H9 (cell line): Measurements from ENCODE around the gene MAP1LC3B. TPM values are rescaled to one million over a fixed set of nuclear protein-coding genes. Genes with fewer than 3 reads are reported as not detected.

Source experiments
- DNase-seq: peaks from one replicate; pipeline ENCODE4 v3.0.0-alpha.2; 2017
- H2AFZ ChIP-seq: one replicate; pipeline ENCODE4 v1.6.1; 2013; ENCODE audit warnings: mild to moderate bottlenecking, low read length, control low read depth, moderate library complexity
- H2AK5ac ChIP-seq: 2 replicates; pipeline ENCODE4 v1.6.1; 2013; ENCODE audit warnings: low read length, control low read depth, mixed read lengths; ENCODE audit not compliant: insufficient read length
- H2BK120ac ChIP-seq: one replicate; pipeline ENCODE4 v1.6.1; 2013; ENCODE audit warnings: low read depth, mild to moderate bottlenecking, low read length, control low read depth, inconsistent platforms; ENCODE audit not compliant: poor library complexity, severe bottlenecking
- H2BK12ac ChIP-seq: 2 replicates; pipeline ENCODE4 v1.6.1; 2013; ENCODE audit warnings: low read length, control low read depth, mixed read lengths, low read depth; ENCODE audit not compliant: insufficient read length
- H2BK15ac ChIP-seq: 2 replicates; pipeline ENCODE4 v1.6.1; 2013; ENCODE audit warnings: low read depth, low read length, control low read depth
- H2BK20ac ChIP-seq: one replicate; pipeline ENCODE4 v1.6.1; 2013; ENCODE audit warnings: low read depth, mild to moderate bottlenecking, low read length, control low read depth, inconsistent platforms; ENCODE audit not compliant: poor library complexity, severe bottlenecking
- H2BK5ac ChIP-seq: 2 replicates; pipeline ENCODE4 v1.6.1; 2013; ENCODE audit warnings: low read length, control low read depth, mixed read lengths; ENCODE audit not compliant: insufficient read length
- H3K14ac ChIP-seq: 2 replicates; pipeline ENCODE4 v1.6.1; 2013; ENCODE audit warnings: low read length, control low read depth; ENCODE audit not compliant: insufficient read depth
- H3K18ac ChIP-seq: 2 replicates; pipeline ENCODE4 v1.6.1; 2013; ENCODE audit warnings: low read depth, mild to moderate bottlenecking, mixed read lengths, low read length, control low read depth; ENCODE audit not compliant: insufficient read length
- H3K23ac ChIP-seq: 2 replicates; pipeline ENCODE4 v1.6.1; 2013; ENCODE audit warnings: low read length, control low read depth, mixed read lengths, low read depth; ENCODE audit not compliant: insufficient read length
- H3K23me2 ChIP-seq: 2 replicates; pipeline ENCODE4 v1.6.1; 2013; ENCODE audit warnings: low read depth, mild to moderate bottlenecking, mixed read lengths, low read length, control low read depth; ENCODE audit not compliant: insufficient read length, poor library complexity, severe bottlenecking
- H3K27ac ChIP-seq: 2 replicates; pipeline ENCODE4 v1.5.1; 2013; ENCODE audit warnings: low read length, control low read depth, mixed read lengths, low read depth; ENCODE audit not compliant: insufficient read length
- H3K27me3 ChIP-seq: 2 replicates; pipeline ENCODE4 v1.6.1; 2013; ENCODE audit warnings: low read length, control low read depth, inconsistent platforms; ENCODE audit not compliant: insufficient read depth
- H3K4ac ChIP-seq: 2 replicates; pipeline ENCODE4 v1.6.1; 2013; ENCODE audit warnings: low read depth, mild to moderate bottlenecking, control low read depth, inconsistent platforms, low read length, moderate library complexity
- H3K4me1 ChIP-seq: 2 replicates; pipeline ENCODE4 v1.6.1; 2013; ENCODE audit warnings: low read length, control low read depth, inconsistent platforms; ENCODE audit not compliant: insufficient read depth
- H3K4me2 ChIP-seq: 2 replicates; pipeline ENCODE4 v1.6.1; 2013; ENCODE audit warnings: low read length, control low read depth, mixed read lengths; ENCODE audit not compliant: insufficient read length, insufficient read depth
- H3K56ac ChIP-seq: 2 replicates; pipeline ENCODE4 v1.6.1; 2013; ENCODE audit warnings: low read depth, mild to moderate bottlenecking, mixed read lengths, low read length, control low read depth; ENCODE audit not compliant: insufficient read length
- H3K79me1 ChIP-seq: 2 replicates; pipeline ENCODE4 v1.6.1; 2013; ENCODE audit warnings: low read depth, mild to moderate bottlenecking, moderate library complexity, low read length, control low read depth, inconsistent platforms; ENCODE audit not compliant: insufficient read depth, poor library complexity, severe bottlenecking
- H3K79me2 ChIP-seq: 2 replicates; pipeline ENCODE4 v1.6.1; 2013; ENCODE audit warnings: low read length, control low read depth, inconsistent platforms; ENCODE audit not compliant: insufficient read depth
- H3K9ac ChIP-seq: 2 replicates; pipeline ENCODE4 v1.6.1; 2013; ENCODE audit warnings: low read length, control low read depth, mixed read lengths; ENCODE audit not compliant: insufficient read length; ENCODE audit errors: extremely low read depth
- H3K9me3 ChIP-seq: one replicate; pipeline ENCODE4 v1.6.1; 2013; ENCODE audit warnings: low read depth, low read length, inconsistent platforms; ENCODE audit not compliant: control insufficient read depth
- H3T11ph ChIP-seq: one replicate; pipeline ENCODE4 v1.6.1; 2013; ENCODE audit warnings: mild to moderate bottlenecking, low read length, control low read depth, inconsistent platforms
- H4K20me1 ChIP-seq: one replicate; pipeline ENCODE4 v1.6.1; 2013; ENCODE audit not compliant: control insufficient read depth, insufficient read length, insufficient read depth
- H4K5ac ChIP-seq: 2 replicates; pipeline ENCODE4 v1.6.1; 2013; ENCODE audit warnings: low read depth, mild to moderate bottlenecking, mixed read lengths, low read length, control low read depth; ENCODE audit not compliant: insufficient read length
- H4K8ac ChIP-seq: replicated peaks from 2 replicates; pipeline ENCODE4 v1.6.1; 2013; ENCODE audit warnings: low read length, control low read depth, mixed read lengths, low read depth; ENCODE audit not compliant: insufficient read length
- H4K91ac ChIP-seq: 2 replicates; pipeline ENCODE4 v1.6.1; 2013; ENCODE audit warnings: low read depth, mild to moderate bottlenecking, moderate library complexity, mixed read lengths, low read length, control low read depth; ENCODE audit not compliant: insufficient read length
- H3K27ac Mint-ChIP-seq, 3 experiments: 2 replicates in 2 of 3; 3 replicates in 1 of 3; pipeline ENCODE4 v1.8.0; 2020 to 2021; ENCODE audit warnings: mixed read lengths in 3 of 3, mild to moderate bottlenecking in 1 of 3, moderate library complexity in 1 of 3
- H3K27me3 Mint-ChIP-seq: 2 replicates; pipeline ENCODE4 v1.8.0; 2021; ENCODE audit warnings: low read depth, mild to moderate bottlenecking, moderate library complexity, mixed read lengths
- H3K36me3 Mint-ChIP-seq, 3 experiments: 2 replicates in 2 of 3; 3 replicates in 1 of 3; pipeline ENCODE4 v1.8.0; 2020 to 2021; ENCODE audit warnings: low read depth in 3 of 3, mixed read lengths in 3 of 3; ENCODE audit not compliant: insufficient read depth in 1 of 3
- H3K4me1 Mint-ChIP-seq, 2 experiments: 2 replicates each; pipeline ENCODE4 v1.8.0; 2020; ENCODE audit warnings: mixed read lengths in 2 of 2
- H3K4me3 Mint-ChIP-seq, 2 experiments: 2 replicates in 1 of 2; 3 replicates in 1 of 2; pipeline ENCODE4 v1.8.0; 2020 to 2021; ENCODE audit warnings: mild to moderate bottlenecking in 2 of 2, mixed read lengths in 2 of 2, moderate library complexity in 1 of 2
- H3K9me3 Mint-ChIP-seq, 2 experiments: 2 replicates in 1 of 2; 3 replicates in 1 of 2; pipeline ENCODE4 v1.8.0; 2020; ENCODE audit warnings: mild to moderate bottlenecking in 2 of 2, mixed read lengths in 2 of 2, moderate library complexity in 1 of 2
- CTCF ChIP-seq: fragments of 200-600 bp; sonication (generic); conservative IDR thresholded peaks from 3 replicates; pipeline ENCODE4 v1.8.0; 2021; ENCODE audit warnings: antibody characterized with exemption, mild to moderate bottlenecking
- WGBS: extraction: QIAGEN DNeasy Blood & Tissue Kit; methylation state at CpG from one replicate; pipeline ENCODE4 v1.1.7; 2013; ENCODE audit warnings: missing lambda C conversion rate, low lambda C conversion rate, mixed read lengths; ENCODE audit not compliant: insufficient read length; ENCODE audit errors: extremely low coverage; 5-methylcytosine and 5-hydroxymethylcytosine counted together
- total RNA-seq: library from RNA; stranded (reverse); gene quantifications from 2 replicates; pipeline ENCODE4 v1.2.1, GENCODE V29; 2021

The MAP1LC3B gene
- total RNA-seq, 1 experiment from 2014 or later, result 47.1 TPM

DNA sequence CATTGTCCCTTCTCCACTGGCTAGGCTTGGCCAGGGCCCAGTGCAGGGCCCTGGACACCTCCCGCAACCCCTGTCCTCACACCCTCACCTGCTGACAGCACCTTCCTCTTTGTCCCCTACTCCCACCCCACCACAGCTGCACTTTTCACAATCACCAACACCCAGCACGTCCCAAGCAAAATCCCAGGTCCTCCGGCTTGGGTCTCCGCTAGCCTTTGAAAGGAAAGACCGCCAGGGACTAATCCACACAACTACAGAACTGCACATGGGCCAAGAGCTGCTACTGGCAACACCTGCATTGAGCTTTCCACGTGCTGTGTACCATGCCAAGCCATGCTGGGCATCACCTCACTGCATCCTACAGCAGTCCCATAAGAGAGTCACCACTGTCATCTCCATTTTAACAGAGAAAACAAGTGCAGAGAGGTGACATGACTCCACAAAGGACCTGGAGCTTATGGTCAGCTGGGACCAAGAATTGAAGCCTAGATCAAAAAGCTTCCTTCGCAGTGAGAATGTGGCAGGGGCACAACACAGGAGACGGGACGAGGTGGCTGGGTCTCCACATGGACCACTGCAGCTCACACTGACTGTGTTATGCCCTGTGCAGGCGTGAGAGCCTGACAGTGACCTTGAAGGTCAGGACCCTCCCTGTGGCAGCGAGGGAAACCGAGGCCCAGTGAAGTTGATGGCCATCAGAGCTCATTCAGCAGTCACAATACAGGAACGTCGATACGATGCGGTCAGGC lies 31.1 kb upstream of the MAP1LC3B start:
- no peak overlapping the region for H3K4me3 Mint-ChIP-seq
- peaks cover 0 to 5% of the 10 kb centered on the region in 2 experiments; a peak in 1 of 4 replicates for H3K4me1 Mint-ChIP-seq
- H3K79me1 ChIP-seq, result peaks cover 2% of the 10 kb centered on the region
- peaks cover 4 to 45% (median 26%) of the 10 kb centered on the region in 3 experiments; a peak in 6 of 7 replicates for H3K36me3 Mint-ChIP-seq
- H2BK120ac ChIP-seq, result no peak overlapping the region
- no peak overlapping the region for H3T11ph ChIP-seq
- TF ChIP-seq CTCF, result no peak
- H3K14ac ChIP-seq, result no peak overlapping the region
- H3K9me3 ChIP-seq, result no peaks in the 10 kb centered on the region
- H3K18ac ChIP-seq, result no peak overlapping the region
- H3K4me2 ChIP-seq, result no peak overlapping the region
- no peak overlapping the region for H3K27ac Mint-ChIP-seq
- no peak overlapping the region for H4K91ac ChIP-seq
- H3K9ac ChIP-seq, result no peak overlapping the region
- no peak overlapping the region for H3K56ac ChIP-seq
- no peak overlapping the region for H2BK20ac ChIP-seq
- H3K4me1 ChIP-seq, result no peaks in the 10 kb centered on the region
- no peak for DNase-seq
- no CpG with 5 or more reads among the region's 16 CpGs for WGBS
- no peak overlapping the region for H2BK15ac ChIP-seq
- H4K5ac ChIP-seq, result no peak overlapping the region
- H3K27me3 Mint-ChIP-seq, result no peaks in the 10 kb centered on the region
- no peak overlapping the region for H4K8ac ChIP-seq
- no peak overlapping the region for H2AK5ac ChIP-seq
- no peak overlapping the region for H3K23ac ChIP-seq
- no peaks in the 10 kb centered on the region for H3K27me3 ChIP-seq
- H3K9me3 Mint-ChIP-seq, result no peaks in the 10 kb centered on the region
- no peaks in the 10 kb centered on the region for H4K20me1 ChIP-seq
- no peaks in the 10 kb centered on the region for H3K79me2 ChIP-seq
- H3K23me2 ChIP-seq, result no peaks in the 10 kb centered on the region
- no peak overlapping the region for H2BK12ac ChIP-seq
- no peak overlapping the region for H2BK5ac ChIP-seq
- no peak overlapping the region for H3K27ac ChIP-seq
- H2AFZ ChIP-seq, result no peak overlapping the region
- no peak overlapping the region for H3K4ac ChIP-seq
